ENCODE data around the gene DCAF8. TPM values are rescaled to one million over a fixed set of nuclear protein-coding genes. Genes with fewer than 3 reads are reported as not detected.
A peak's percentile ranks its signal among the peaks of the same experiment; 100 is the strongest.

The DCAF8 gene
- total RNA-seq, 2 donors from 2014 or later: 124 to 167 TPM

GRCh38 chr1:160277330-160277729 lies 15.0 kb upstream of the DCAF8 start:
- Histone ChIP-seq H3K4me3 (no peak overlapping the region), H3K4me1 (ENCODE audit: control insufficient read depth in 1 of 2, low read depth in 2 of 2) (peaks cover 0 to 7% of the 10 kb centered on the region in 2 donors), H3K27me3 (replicated peaks; ENCODE audit: insufficient read depth) (no peaks in the 10 kb centered on the region), H3K36me3 (peaks cover 40% of the 10 kb centered on the region), H3K27ac (no peak overlapping the region), H3K9me3 (no peaks in the 10 kb centered on the region)
- ATAC-seq (ENCODE audit: insufficient number of reproducible peaks, low FRiP score, low read depth): no peak
- no peak for DNase-seq (ENCODE audit: low spot score)
- TF ChIP-seq CTCF (IDR thresholded peaks at IDR 0.05): no peak

- H3K4me3 ChIP-seq: no peak overlapping the region
- H3K9me3 ChIP-seq: no peaks in the 10 kb centered on the region
- DNase-seq (ENCODE audit: low spot score): no peak
- no peak for TF ChIP-seq CTCF (IDR thresholded peaks at IDR 0.05)
- H3K27me3 ChIP-seq (replicated peaks; ENCODE audit: insufficient read depth): no peaks in the 10 kb centered on the region
- no peak overlapping the region for H3K27ac ChIP-seq
- no peaks in the 10 kb centered on the region for H3K36me3 ChIP-seq
- H3K4me1 ChIP-seq (ENCODE audit: control insufficient read depth in 1 of 2, low read depth in 2 of 2): no peaks in the 10 kb centered on the region
- ATAC-seq (ENCODE audit: insufficient number of reproducible peaks, low FRiP score, low read depth): no peak
Measured at GRCh38 chr1:160271025-160271424, 8.7 kb upstream of the DCAF8 start.

- no peaks in the 10 kb centered on the region for H3K9me3 ChIP-seq
- no peak overlapping the region for H3K4me3 ChIP-seq
- H3K36me3 ChIP-seq: no peaks in the 10 kb centered on the region
- H3K4me1 ChIP-seq (ENCODE audit: control insufficient read depth in 1 of 2, low read depth in 2 of 2): peaks cover 0 to 3% of the 10 kb centered on the region in 2 donors
- no peaks in the 10 kb centered on the region for H3K27me3 ChIP-seq (replicated peaks; ENCODE audit: insufficient read depth)
- no peak for DNase-seq (ENCODE audit: low spot score)
- TF ChIP-seq CTCF (IDR thresholded peaks at IDR 0.05): no peak
- H3K27ac ChIP-seq: no peak overlapping the region
- ATAC-seq (ENCODE audit: insufficient number of reproducible peaks, low FRiP score, low read depth): no peak
Measured at GRCh38 chr1:160267284-160267991, 5.1 kb upstream of the DCAF8 start.

- DNase-seq (ENCODE audit: low spot score): no peak
- Histone ChIP-seq H3K4me3 (no peak overlapping the region), H3K4me1 (ENCODE audit: control insufficient read depth in 1 of 2, low read depth in 2 of 2) (peaks cover 17 to 18% of the 10 kb centered on the region in 2 donors), H3K27me3 (replicated peaks; ENCODE audit: insufficient read depth) (no peaks in the 10 kb centered on the region), H3K9me3 (no peaks in the 10 kb centered on the region), H3K27ac (no peak overlapping the region), H3K36me3 (no peaks in the 10 kb centered on the region)
- no peak for TF ChIP-seq CTCF (IDR thresholded peaks at IDR 0.05)
- ATAC-seq (ENCODE audit: insufficient number of reproducible peaks, low FRiP score, low read depth): no peak
Measured at GRCh38 chr1:160264795-160265307, 2.5 kb upstream of the DCAF8 start.

GRCh38 chr1:160261556-160261892 lies 825 bp downstream of the DCAF8 start:
- no peak for TF ChIP-seq CTCF (IDR thresholded peaks at IDR 0.05)
- Histone ChIP-seq H3K4me3 (peak overlapping the region; percentile 100), H3K9me3 (no peaks in the 10 kb centered on the region), H3K27ac (peak overlapping the region; percentile 97 to 99), H3K36me3 (no peaks in the 10 kb centered on the region), H3K4me1 (ENCODE audit: control insufficient read depth in 1 of 2, low read depth in 2 of 2) (peaks cover 37 to 48% of the 10 kb centered on the region in 2 donors), H3K27me3 (replicated peaks; ENCODE audit: insufficient read depth) (no peaks in the 10 kb centered on the region)
- ATAC-seq (ENCODE audit: insufficient number of reproducible peaks, low FRiP score, low read depth) (peak; percentile 60), DNase-seq (ENCODE audit: low spot score) (no peak)
